Endothelial cell of umbilical vein (primary cell): ENCODE results near the gene DENND4B. TPM values are rescaled to one million over a fixed set of nuclear protein-coding genes. Genes with fewer than 3 reads are reported as not detected.

Experiments
- BruUV-seq: library from RNA; stranded (reverse); fragments of 400-500 nt; replicated peaks from 2 replicates; lab custom pipeline; 2021; lab: Mats Ljungman, UMichigan
- CTCF ChIA-PET: fragments of 300-600, 350-600 bp; sonication (Branson Sonifier 250); formaldehyde crosslinking; loops from one replicate; lab custom pipeline; 2021; ENCODE audit warnings: antibody characterized with exemption, inconsistent platforms; lab: Charles Lee
- POLR2A ChIA-PET: fragments of 300-600, 350-600 bp; sonication (Branson Sonifier 250); formaldehyde crosslinking; loops from one replicate; lab custom pipeline; 2021; ENCODE audit warnings: antibody characterized with exemption, inconsistent platforms; lab: Charles Lee
- DNase-seq: peaks from one replicate; pipeline ENCODE4 v3.0.0-alpha.2; 2011; ENCODE audit warnings: low read depth, low spot score
- FAIRE-seq: peaks from 2 replicates; lab custom pipeline; 2011; peaks lifted over from hg19 to GRCh38; lab: Jason Lieb, UNC
- H2AFZ ChIP-seq: 2 replicates; pipeline ENCODE4 v1.6.0; 2012; ENCODE audit warnings: low read depth, low read length, control low read depth, inconsistent platforms
- H3K27ac ChIP-seq: 2 replicates; pipeline ENCODE4 v1.5.1; 2011; ENCODE audit warnings: low read depth, mild to moderate bottlenecking, control low read depth, low read length, moderate library complexity; ENCODE audit not compliant: insufficient read depth
- H3K27me3 ChIP-seq, 2 experiments: 2 replicates each; pipeline versions ENCODE4 v1.6.0 to v1.6.1; 2011; ENCODE audit warnings: low read length in 2 of 2, mixed read lengths in 1 of 2; ENCODE audit not compliant: control insufficient read depth in 2 of 2, insufficient read depth in 2 of 2
- H3K36me3 ChIP-seq, 2 experiments: 2 replicates in 1 of 2; 3 replicates in 1 of 2; pipeline ENCODE4 v1.5.1; 2011; ENCODE audit warnings: low read length in 2 of 2, mild to moderate bottlenecking in 1 of 2, moderate library complexity in 1 of 2; ENCODE audit not compliant: control insufficient read depth in 2 of 2, insufficient read depth in 2 of 2; ENCODE audit errors: extremely low read depth in 1 of 2
- H3K4me1 ChIP-seq: 3 replicates; pipeline ENCODE4 v1.5.1; 2011; ENCODE audit warnings: mild to moderate bottlenecking, low read length; ENCODE audit not compliant: control insufficient read depth, insufficient read depth; ENCODE audit errors: extremely low read depth
- H3K4me2 ChIP-seq: 2 replicates; pipeline ENCODE4 v1.6.1; 2011; ENCODE audit warnings: low read length, control low read depth, mixed read lengths; ENCODE audit not compliant: insufficient read depth
- H3K4me3 ChIP-seq, 3 experiments: fragments of 200-600 bp in 1 of 3; sonication (generic), shearing (Covaris generic) in 1 of 3; replicated peaks in 1 of 3; 2 replicates each; pipeline ENCODE4 v1.5.1; 2011 to 2016; ENCODE audit warnings: control low read depth in 3 of 3, low read length in 3 of 3, mild to moderate bottlenecking in 2 of 3, inconsistent platforms in 1 of 3, low read depth in 1 of 3, moderate library complexity in 1 of 3; ENCODE audit not compliant: insufficient read depth in 1 of 3
- H3K79me2 ChIP-seq: 2 replicates; pipeline ENCODE4 v1.6.0; 2012; ENCODE audit warnings: low read length, inconsistent platforms; ENCODE audit not compliant: control insufficient read depth, insufficient read depth
- H3K9ac ChIP-seq: replicated peaks from 2 replicates; pipeline ENCODE3; 2011; ENCODE audit warnings: low read length, control low read depth; ENCODE audit not compliant: insufficient read depth; ENCODE audit errors: extremely low read depth
- H3K9me1 ChIP-seq: replicated peaks from 3 replicates; pipeline ENCODE4 v1.6.0; 2011; ENCODE audit warnings: mild to moderate bottlenecking, low read length; ENCODE audit not compliant: control insufficient read depth, insufficient read depth; ENCODE audit errors: extremely low read depth
- H3K9me3 ChIP-seq: replicated peaks from 2 replicates; pipeline ENCODE4 v1.5.1; 2012; ENCODE audit warnings: low read length, inconsistent platforms; ENCODE audit not compliant: control insufficient read depth, insufficient read depth
- H4K20me1 ChIP-seq: replicated peaks from 2 replicates; pipeline ENCODE3; 2011; ENCODE audit warnings: mild to moderate bottlenecking, low read length; ENCODE audit not compliant: control insufficient read depth, insufficient read depth; ENCODE audit errors: extremely low read depth
- EZH2 ChIP-seq: IDR thresholded peaks from 2 replicates; pipeline ENCODE4 v1.6.1; 2012; ENCODE audit warnings: borderline replicate concordance, low read depth, mild to moderate bottlenecking, moderate library complexity, low read length, inconsistent platforms; ENCODE audit not compliant: severe bottlenecking
- FOS ChIP-seq: IDR thresholded peaks from 2 replicates; pipeline ENCODE4 v1.6.1; 2011; ENCODE audit warnings: mild to moderate bottlenecking, low read length, moderate library complexity, borderline replicate concordance; ENCODE audit not compliant: insufficient read depth
- GATA2 ChIP-seq: IDR thresholded peaks from 2 replicates; pipeline ENCODE4 v1.7.0; 2011; ENCODE audit warnings: low read depth, mild to moderate bottlenecking, moderate library complexity, mixed read lengths, low read length; ENCODE audit not compliant: insufficient read length, insufficient read depth
- JUN ChIP-seq: IDR thresholded peaks from 2 replicates; pipeline ENCODE4 v1.6.1; 2011; ENCODE audit warnings: borderline replicate concordance, low read depth; ENCODE audit not compliant: insufficient read length, insufficient read depth
- MYC ChIP-seq: IDR thresholded peaks from one replicate; pipeline ENCODE4 v1.6.1; 2011; ENCODE audit warnings: mild to moderate bottlenecking, low read depth, low read length
- POLR2A ChIP-seq: IDR thresholded peaks from 2 replicates; pipeline ENCODE4 v1.6.1; 2012; ENCODE audit warnings: low read depth, mild to moderate bottlenecking, control low read depth, low read length
- POLR2AphosphoS5 ChIP-seq: IDR thresholded peaks from 2 replicates; pipeline ENCODE4 v1.6.1; 2012; ENCODE audit warnings: low read depth, mild to moderate bottlenecking, control low read depth, low read length, moderate library complexity; ENCODE audit not compliant: insufficient read depth
- dilution Hi-C: fragments of 300-500 bp; cut with MboI; formaldehyde crosslinking; loops from one replicate; pipeline ENCODE4 v1.15.0; 2019; ENCODE audit warnings: low sequenced_read_pairs; ENCODE audit not compliant: extremely low pct_ligation_motif_present
- intact Hi-C: fragments of 100-400 bp; cut with micrococcal nuclease; formaldehyde crosslinking; loops from one replicate; pipeline ENCODE4 v1.10.0; 2022
- polyA plus RNA-seq, 4 experiments: library from polyadenylated mRNA; depleted of rRNA in 3 of 4; stranded (reverse) in 3 of 4; unstranded in 1 of 4; fragments of >200 nt; gene quantifications; 2 replicates each; pipeline versions ENCODE4 v1.2.1 to v1.2.3, GENCODE V29; 2011 to 2012; ENCODE audit warnings: missing spikeins in 1 of 4
- total RNA-seq: library from RNA; stranded (reverse); gene quantifications from 2 replicates; pipeline ENCODE4 v1.2.3, GENCODE V29; 2021
- TF ChIP-seq, protein P1 (sequence below): IDR thresholded peaks from 2 replicates; pipeline ENCODE4 v1.6.1; 2011; ENCODE audit not compliant: insufficient read depth, insufficient read length
- TF ChIP-seq, protein P2 (sequence below), 2 donors: IDR thresholded peaks; 1 replicate in 1 of 2; 2 replicates in 1 of 2; pipeline ENCODE4 v1.5.1; 2011; ENCODE audit warnings: low read length in 2 of 2, mild to moderate bottlenecking in 2 of 2, moderate library complexity in 2 of 2, control low read depth in 1 of 2, inconsistent platforms in 1 of 2, low read depth in 1 of 2; ENCODE audit not compliant: insufficient read depth in 1 of 2; ENCODE audit errors: extremely low read depth in 1 of 2

Gene DENND4B
- total and polyA plus RNA-seq, 2 donors (not counting 3 experiments of a cell fraction or from before 2014, with no cell fraction given), result 35.6 to 57.8 TPM

DNA sequence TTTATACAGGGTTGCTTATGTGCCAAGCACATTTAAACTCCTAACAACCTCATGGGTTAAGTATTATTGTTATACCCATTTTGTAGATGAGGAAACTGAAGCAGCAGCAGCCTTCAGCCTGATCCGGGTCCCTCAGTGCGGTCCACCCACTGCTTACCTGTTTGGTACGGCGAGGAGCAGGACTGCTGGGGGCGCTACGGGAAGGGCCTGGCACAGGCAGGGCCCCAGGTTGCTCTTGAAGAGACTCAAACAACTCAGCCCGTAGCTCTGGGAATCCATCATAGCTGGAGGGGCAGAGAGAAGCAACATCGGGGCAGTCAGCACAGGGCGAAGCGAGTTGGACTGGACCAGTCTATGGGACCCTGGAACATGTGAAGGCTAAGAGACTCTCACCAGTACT, 9.2 kb downstream of the DENND4B start:
- FAIRE-seq (no peak), DNase-seq (no peak)
- CTCF ChIA-PET, result interaction anchor here (0.8 to 1.4 kb wide), 2 partner anchors 9 to 21 kb away, joined by 4 to 7 read pairs; partner anchors contain the start of genes CRTC2 and DENND4B
- Histone ChIP-seq H4K20me1 (no peaks in the 10 kb centered on the region), H3K27me3 (no peaks in the 10 kb centered on the region), H2AFZ (no peak overlapping the region), H3K9me1 (no peaks in the 10 kb centered on the region), H3K4me1 (no peaks in the 10 kb centered on the region), H3K79me2 (no peaks in the 10 kb centered on the region), H3K9me3 (no peaks in the 10 kb centered on the region), H3K4me3 (no peak overlapping the region), H3K27ac (no peak overlapping the region), H3K9ac (no peak overlapping the region), H3K36me3 (peaks cover 5 to 60% of the 10 kb centered on the region in 2 experiments), H3K4me2 (no peak overlapping the region)
- POLR2A ChIA-PET, result no interaction called here
- dilution Hi-C loops, result no loop called here
- intact Hi-C loops, result no loop called here
- BruUV-seq, result no TSS peak
- no peak for TF ChIP-seq POLR2A
- TF ChIP-seq MYC, result no peak
- TF ChIP-seq, protein P1, sequence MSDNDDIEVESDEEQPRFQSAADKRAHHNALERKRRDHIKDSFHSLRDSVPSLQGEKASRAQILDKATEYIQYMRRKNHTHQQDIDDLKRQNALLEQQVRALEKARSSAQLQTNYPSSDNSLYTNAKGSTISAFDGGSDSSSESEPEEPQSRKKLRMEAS, result no peak
- no peak for TF ChIP-seq FOS
- no peak for TF ChIP-seq GATA2
- TF ChIP-seq JUN, result no peak
- no peak for TF ChIP-seq EZH2
- TF ChIP-seq, protein P2, sequence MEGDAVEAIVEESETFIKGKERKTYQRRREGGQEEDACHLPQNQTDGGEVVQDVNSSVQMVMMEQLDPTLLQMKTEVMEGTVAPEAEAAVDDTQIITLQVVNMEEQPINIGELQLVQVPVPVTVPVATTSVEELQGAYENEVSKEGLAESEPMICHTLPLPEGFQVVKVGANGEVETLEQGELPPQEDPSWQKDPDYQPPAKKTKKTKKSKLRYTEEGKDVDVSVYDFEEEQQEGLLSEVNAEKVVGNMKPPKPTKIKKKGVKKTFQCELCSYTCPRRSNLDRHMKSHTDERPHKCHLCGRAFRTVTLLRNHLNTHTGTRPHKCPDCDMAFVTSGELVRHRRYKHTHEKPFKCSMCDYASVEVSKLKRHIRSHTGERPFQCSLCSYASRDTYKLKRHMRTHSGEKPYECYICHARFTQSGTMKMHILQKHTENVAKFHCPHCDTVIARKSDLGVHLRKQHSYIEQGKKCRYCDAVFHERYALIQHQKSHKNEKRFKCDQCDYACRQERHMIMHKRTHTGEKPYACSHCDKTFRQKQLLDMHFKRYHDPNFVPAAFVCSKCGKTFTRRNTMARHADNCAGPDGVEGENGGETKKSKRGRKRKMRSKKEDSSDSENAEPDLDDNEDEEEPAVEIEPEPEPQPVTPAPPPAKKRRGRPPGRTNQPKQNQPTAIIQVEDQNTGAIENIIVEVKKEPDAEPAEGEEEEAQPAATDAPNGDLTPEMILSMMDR (IDR thresholded peaks at IDR 0.05; ENCODE audit: extremely low read depth in 1 of 2, insufficient read depth in 1 of 2, low read depth in 1 of 2, low read length in 2 of 2), result no peak
- no peak for TF ChIP-seq POLR2AphosphoS5
